Osteocyte (in vitro differentiated cells): Measurements from ENCODE around the gene RABL6. TPM values are rescaled to one million over a fixed set of nuclear protein-coding genes. Genes with fewer than 3 reads are reported as not detected.

ENCODE experiments used
- DNase-seq: peaks from one replicate; pipeline ENCODE4 v3.0.0; 2021; ENCODE audit warnings: mixed read lengths; ENCODE audit not compliant: unreplicated experiment; ENCODE audit errors: extremely low spot score
- H3K27ac Mint-ChIP-seq: one replicate; pipeline ENCODE4 v1.8.0; 2021; ENCODE audit warnings: mild to moderate bottlenecking, mixed read lengths; ENCODE audit not compliant: unreplicated experiment
- H3K27me3 Mint-ChIP-seq: one replicate; pipeline ENCODE4 v1.8.0; 2021; ENCODE audit warnings: mixed read lengths; ENCODE audit not compliant: unreplicated experiment
- H3K36me3 Mint-ChIP-seq: one replicate; pipeline ENCODE4 v1.8.0; 2021; ENCODE audit warnings: mixed read lengths; ENCODE audit not compliant: unreplicated experiment
- H3K4me1 Mint-ChIP-seq: one replicate; pipeline ENCODE4 v1.8.0; 2021; ENCODE audit warnings: mixed read lengths; ENCODE audit not compliant: unreplicated experiment
- H3K4me3 Mint-ChIP-seq: one replicate; pipeline ENCODE4 v1.8.0; 2021; ENCODE audit warnings: mild to moderate bottlenecking, moderate library complexity, mixed read lengths; ENCODE audit not compliant: unreplicated experiment
- H3K9me3 Mint-ChIP-seq: one replicate; pipeline ENCODE4 v1.8.0; 2021; ENCODE audit warnings: mixed read lengths; ENCODE audit not compliant: unreplicated experiment
- CTCF ChIP-seq: fragments of 200-600 bp; sonication (generic); IDR thresholded peaks from 2 replicates; pipeline ENCODE4 v1.5.0; 2021; ENCODE audit warnings: antibody characterized with exemption, mild to moderate bottlenecking, moderate library complexity
- total RNA-seq: library from RNA; stranded (reverse); gene quantifications from 2 replicates; pipeline ENCODE4 v1.2.1, GENCODE V29; 2021

RABL6 gene
- total RNA-seq, 1 donor from 2014 or later = 84.7 TPM

DNA sequence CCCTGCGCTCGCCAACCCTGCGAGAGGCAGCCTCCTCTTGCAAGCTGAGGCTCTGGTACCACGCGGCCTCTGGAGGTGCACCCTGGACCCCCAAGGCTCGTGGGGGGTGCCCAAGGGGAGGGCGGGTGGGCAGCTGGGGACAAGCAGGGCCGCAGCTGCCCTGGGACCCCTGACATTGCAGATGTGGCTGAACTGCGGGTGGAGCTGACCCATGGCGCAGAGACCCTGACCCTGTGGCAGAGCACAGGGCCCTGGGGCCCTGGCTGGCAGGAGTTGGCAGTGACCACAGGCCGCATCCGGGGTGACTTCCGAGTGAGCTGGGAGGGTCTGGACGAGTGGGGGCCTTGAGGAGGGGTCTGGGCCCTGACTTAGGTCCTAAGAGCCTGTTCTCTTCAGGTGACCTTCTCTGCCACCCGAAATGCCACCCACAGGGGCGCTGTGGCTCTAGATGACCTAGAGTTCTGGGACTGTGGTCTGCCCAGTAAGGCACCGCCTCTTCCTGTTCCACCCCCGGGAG is 45.9 kb downstream of the RABL6 start:
- Mint-ChIP-seq H3K36me3 (no peaks in the 10 kb centered on the region), H3K4me3 (no peak overlapping the region), H3K4me1 (peaks cover 13% of the 10 kb centered on the region)

DNA sequence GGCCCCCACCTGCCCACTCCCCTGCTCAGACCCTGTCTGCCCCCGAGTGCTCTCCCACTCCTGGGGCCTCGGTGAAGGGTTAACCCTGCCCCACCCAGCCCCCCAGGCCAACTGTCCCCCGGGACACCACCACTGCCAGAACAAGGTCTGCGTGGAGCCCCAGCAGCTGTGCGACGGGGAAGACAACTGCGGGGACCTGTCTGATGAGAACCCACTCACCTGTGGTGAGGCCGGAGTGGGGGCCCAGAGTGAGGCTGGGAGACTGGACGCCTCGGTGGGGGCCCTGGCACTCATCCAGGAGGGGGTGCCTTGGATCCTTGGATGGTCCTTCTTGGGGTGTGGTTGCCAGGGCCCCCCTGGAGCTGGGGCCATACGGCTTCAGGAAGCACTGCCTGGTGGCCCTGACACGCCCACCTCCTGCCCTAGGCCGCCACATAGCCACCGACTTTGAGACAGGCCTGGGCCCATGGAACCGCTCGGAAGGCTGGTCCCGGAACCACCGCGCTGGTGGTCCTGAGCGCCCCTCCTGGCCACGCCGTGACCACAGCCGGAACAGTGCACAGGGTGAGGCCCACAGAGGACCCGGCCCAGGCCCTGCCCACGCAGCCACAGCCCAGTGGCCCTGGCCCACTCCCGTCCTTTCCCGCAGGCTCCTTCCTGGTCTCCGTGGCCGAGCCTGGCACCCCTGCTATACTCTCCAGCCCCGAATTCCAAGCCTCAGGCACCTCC is 46.5 kb downstream of the RABL6 start:
- no peak for DNase-seq
- Mint-ChIP-seq H3K27ac (no peak overlapping the region), H3K36me3 (no peaks in the 10 kb centered on the region), H3K9me3 (no peaks in the 10 kb centered on the region), H3K27me3 (no peaks in the 10 kb centered on the region), H3K4me1 (peaks cover 13% of the 10 kb centered on the region), H3K4me3 (no peak overlapping the region)
- TF ChIP-seq CTCF = no peak

More for the DNA sequence above, 45.9 kb downstream of the RABL6 start:
- no peak for DNase-seq
- no peaks in the 10 kb centered on the region for H3K27me3 Mint-ChIP-seq
- TF ChIP-seq CTCF = no peak
- no peaks in the 10 kb centered on the region for H3K9me3 Mint-ChIP-seq
- H3K27ac Mint-ChIP-seq = no peak overlapping the region

GRCh38 chr9:136854842-136855460 is 47.2 kb downstream of the RABL6 start:
- no peak for DNase-seq

DNA sequence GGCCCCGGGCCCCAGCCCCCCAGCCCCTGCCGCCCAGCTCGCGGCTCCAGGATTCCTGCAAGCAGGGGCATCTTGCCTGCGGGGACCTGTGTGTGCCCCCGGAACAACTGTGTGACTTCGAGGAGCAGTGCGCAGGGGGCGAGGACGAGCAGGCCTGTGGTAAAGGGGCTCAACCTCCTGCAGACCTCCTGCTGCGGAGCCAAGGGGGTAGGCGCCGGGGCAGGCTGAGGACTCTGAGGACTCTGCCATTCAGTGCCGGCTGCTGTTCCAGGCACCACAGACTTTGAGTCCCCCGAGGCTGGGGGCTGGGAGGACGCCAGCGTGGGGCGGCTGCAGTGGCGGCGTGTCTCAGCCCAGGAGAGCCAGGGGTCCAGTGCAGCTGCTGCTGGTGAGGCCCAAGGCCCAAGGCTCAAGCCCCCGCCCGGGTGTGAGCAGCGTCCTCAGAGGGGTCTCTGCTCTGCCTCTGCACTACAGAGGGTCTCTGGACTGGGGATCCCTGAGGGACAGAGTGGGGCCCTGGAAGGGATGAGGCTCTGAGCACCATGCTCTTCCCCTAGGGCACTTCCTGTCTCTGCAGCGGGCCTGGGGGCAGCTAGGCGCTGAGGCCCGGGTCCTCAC is 47.8 kb downstream of the RABL6 start:
- Mint-ChIP-seq H3K4me3 (no peak overlapping the region), H3K36me3 (no peaks in the 10 kb centered on the region), H3K27me3 (no peaks in the 10 kb centered on the region), H3K9me3 (no peaks in the 10 kb centered on the region), H3K27ac (no peak overlapping the region), H3K4me1 (peaks cover 8% of the 10 kb centered on the region)
- no peak for DNase-seq
- no peak for TF ChIP-seq CTCF

More at GRCh38 chr9:136854842-136855460, 47.2 kb downstream of the RABL6 start:
- Mint-ChIP-seq H3K36me3 (no peaks in the 10 kb centered on the region), H3K27me3 (no peaks in the 10 kb centered on the region), H3K4me1 (peaks cover 13% of the 10 kb centered on the region), H3K27ac (no peak overlapping the region), H3K9me3 (no peaks in the 10 kb centered on the region), H3K4me3 (no peak overlapping the region)
- no peak for TF ChIP-seq CTCF

GRCh38 chr9:136856079-136856476 is 48.3 kb downstream of the RABL6 start:
- Mint-ChIP-seq H3K4me1 (peaks cover 8% of the 10 kb centered on the region), H3K9me3 (no peaks in the 10 kb centered on the region), H3K4me3 (no peak overlapping the region), H3K27me3 (no peaks in the 10 kb centered on the region), H3K36me3 (no peaks in the 10 kb centered on the region), H3K27ac (no peak overlapping the region)
- no peak for DNase-seq
- TF ChIP-seq CTCF = no peak
